ENCODE measurements around the gene UGT1A8. TPM values are rescaled to one million over a fixed set of nuclear protein-coding genes. Genes with fewer than 3 reads are reported as not detected.

Gene UGT1A8
- total RNA-seq, 1 experiment from 2014 or later = not detected

DNA sequence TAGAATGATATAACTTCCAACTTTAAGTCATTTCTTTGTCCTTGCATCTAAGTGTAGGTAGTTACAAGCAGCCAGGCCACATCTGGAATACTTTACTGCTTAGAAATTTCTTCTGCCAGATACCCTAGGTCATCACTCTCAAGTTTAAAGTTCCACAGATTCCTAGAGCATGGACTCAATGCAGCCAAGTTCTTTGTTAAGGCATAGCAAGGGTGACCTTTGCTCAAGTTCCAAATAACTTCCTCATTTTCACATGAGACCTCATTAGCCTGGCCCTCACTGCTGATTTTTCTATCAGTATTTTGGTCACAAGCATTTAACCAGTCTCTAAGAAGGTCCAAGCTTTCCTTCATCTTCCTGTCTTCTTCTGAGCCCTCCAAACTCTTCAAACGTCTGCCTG is 46.5 kb downstream of the UGT1A8 start:
- no peak overlapping the region for H3K27ac Mint-ChIP-seq (ENCODE audit: low read depth, unreplicated experiment)
- no peak overlapping the region for H3K4me3 Mint-ChIP-seq (ENCODE audit: unreplicated experiment)
- no peaks in the 10 kb centered on the region for H3K4me1 Mint-ChIP-seq (ENCODE audit: insufficient read depth, unreplicated experiment)
- intact Hi-C loops (cut with micrococcal nuclease) = no loop called here
- H3K36me3 Mint-ChIP-seq (ENCODE audit: insufficient read depth, unreplicated experiment) = no peaks in the 10 kb centered on the region
- POLR2A ChIA-PET = no interaction called here
- H3K9me3 Mint-ChIP-seq (ENCODE audit: unreplicated experiment) = no peaks in the 10 kb centered on the region
- no peak for DNase-seq (ENCODE audit: unreplicated experiment)
- BruUV-seq (replicated peaks) = no TSS peak
- TF ChIP-seq, protein P1, sequence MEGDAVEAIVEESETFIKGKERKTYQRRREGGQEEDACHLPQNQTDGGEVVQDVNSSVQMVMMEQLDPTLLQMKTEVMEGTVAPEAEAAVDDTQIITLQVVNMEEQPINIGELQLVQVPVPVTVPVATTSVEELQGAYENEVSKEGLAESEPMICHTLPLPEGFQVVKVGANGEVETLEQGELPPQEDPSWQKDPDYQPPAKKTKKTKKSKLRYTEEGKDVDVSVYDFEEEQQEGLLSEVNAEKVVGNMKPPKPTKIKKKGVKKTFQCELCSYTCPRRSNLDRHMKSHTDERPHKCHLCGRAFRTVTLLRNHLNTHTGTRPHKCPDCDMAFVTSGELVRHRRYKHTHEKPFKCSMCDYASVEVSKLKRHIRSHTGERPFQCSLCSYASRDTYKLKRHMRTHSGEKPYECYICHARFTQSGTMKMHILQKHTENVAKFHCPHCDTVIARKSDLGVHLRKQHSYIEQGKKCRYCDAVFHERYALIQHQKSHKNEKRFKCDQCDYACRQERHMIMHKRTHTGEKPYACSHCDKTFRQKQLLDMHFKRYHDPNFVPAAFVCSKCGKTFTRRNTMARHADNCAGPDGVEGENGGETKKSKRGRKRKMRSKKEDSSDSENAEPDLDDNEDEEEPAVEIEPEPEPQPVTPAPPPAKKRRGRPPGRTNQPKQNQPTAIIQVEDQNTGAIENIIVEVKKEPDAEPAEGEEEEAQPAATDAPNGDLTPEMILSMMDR (IDR thresholded peaks at IDR 0.05; ENCODE audit: unreplicated experiment) = no peak
- peaks cover 15% of the 10 kb centered on the region for H3K27me3 Mint-ChIP-seq (ENCODE audit: insufficient read depth, unreplicated experiment)
- CTCF ChIA-PET = no interaction called here

DNA sequence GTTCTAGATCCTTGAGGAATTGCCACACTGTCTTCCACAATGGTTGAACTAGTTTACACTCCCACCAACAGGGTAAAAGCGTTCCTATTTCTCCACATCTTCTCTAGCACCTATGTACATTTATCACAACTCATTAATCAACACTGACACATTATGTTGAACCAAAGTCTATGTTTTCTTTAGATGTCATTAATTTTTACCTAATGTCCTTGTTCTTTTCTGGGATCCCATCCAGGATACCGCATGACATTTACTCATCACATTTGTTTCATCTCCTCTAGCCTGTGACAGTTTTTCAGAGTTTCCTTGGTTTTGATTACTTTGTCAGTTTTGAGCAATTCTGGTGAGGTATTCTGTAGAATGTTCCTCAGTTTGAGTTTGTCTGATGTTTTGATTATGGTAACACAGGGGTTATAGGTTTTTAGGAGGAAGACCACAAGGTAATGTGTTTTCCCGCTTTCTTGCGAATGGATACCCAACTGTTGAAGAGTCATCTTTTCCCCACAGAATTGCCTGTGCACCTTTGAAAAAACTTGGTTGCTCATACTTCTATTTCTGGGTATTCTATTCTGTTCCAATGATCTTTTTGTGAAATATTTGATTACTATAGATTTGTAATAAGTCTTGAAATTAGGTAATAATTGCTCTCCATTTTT is 51.3 kb downstream of the UGT1A8 start:
- no peak overlapping the region for H3K4me3 Mint-ChIP-seq (ENCODE audit: unreplicated experiment)
- H3K27me3 Mint-ChIP-seq (ENCODE audit: insufficient read depth, unreplicated experiment) = no peaks in the 10 kb centered on the region
- no peak for DNase-seq (ENCODE audit: unreplicated experiment)
- H3K9me3 Mint-ChIP-seq (ENCODE audit: unreplicated experiment) = no peaks in the 10 kb centered on the region
- intact Hi-C loops (cut with micrococcal nuclease) = no loop called here
- POLR2A ChIA-PET = interaction anchor here (0.6 kb wide), 1 partner anchor 103 kb away, joined by 3 read pairs; no protein-coding TSS in a partner anchor
- CTCF ChIA-PET = no interaction called here
- no peaks in the 10 kb centered on the region for H3K4me1 Mint-ChIP-seq (ENCODE audit: insufficient read depth, unreplicated experiment)
- BruUV-seq (replicated peaks) = no TSS peak
- H3K36me3 Mint-ChIP-seq (ENCODE audit: insufficient read depth, unreplicated experiment) = no peaks in the 10 kb centered on the region
- TF ChIP-seq, protein P1 (IDR thresholded peaks at IDR 0.05; ENCODE audit: unreplicated experiment) = no peak
- H3K27ac Mint-ChIP-seq (ENCODE audit: low read depth, unreplicated experiment) = no peak overlapping the region

DNA sequence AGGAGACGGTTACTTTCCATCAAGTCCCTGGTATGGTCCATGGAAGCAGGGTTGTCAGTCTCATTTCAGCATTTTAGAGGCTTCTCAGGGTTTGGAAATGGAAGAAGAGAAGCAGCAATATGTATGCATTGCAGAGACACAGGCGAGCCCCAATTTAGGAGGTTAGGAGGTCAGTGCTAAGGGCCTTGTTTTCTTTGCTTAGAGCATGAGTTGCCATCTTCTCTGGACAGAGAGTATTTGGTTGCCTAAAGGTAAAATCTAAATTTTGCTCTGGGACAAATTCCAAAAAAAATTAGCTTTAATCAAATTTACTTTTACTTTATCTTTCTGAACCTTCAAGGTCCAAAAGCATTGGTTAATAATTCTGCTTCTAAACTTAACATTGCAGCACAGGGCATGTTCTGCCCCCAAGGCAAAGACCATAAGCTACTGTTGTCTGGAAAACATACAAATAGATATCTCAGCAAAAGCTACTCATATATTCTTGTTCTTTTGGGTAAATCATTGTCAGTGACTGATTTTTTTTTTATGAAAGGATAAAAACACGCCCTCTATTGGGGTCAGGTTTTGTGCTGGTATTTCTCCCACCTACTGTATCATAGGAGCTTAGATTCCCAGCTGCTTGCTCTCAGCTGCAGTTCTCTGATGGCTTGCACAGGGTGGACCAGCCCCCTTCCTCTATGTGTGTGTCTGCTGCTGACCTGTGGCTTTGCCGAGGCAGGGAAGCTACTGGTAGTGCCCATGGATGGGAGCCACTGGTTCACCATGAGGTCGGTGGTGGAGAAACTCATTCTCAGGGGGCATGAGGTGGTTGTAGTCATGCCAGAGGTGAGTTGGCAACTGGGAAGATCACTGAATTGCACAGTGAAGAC is 54.1 kb downstream of the UGT1A8 start, which contains the start of gene UGT1A9:
TSS of gene UGT1A9 (plus strand) at position 609 of the 872 bp plus-strand sequence. CDS start at position 646, 37 bp downstream.
- ChIA-PET CTCF (interaction anchor here (1.0 kb wide), 1 partner anchor 10 kb away, joined by 3 read pairs; the partner anchor contains the start of gene UGT1A7), POLR2A (no interaction called here)
- H3K27me3 Mint-ChIP-seq (ENCODE audit: insufficient read depth, unreplicated experiment) = no peaks in the 10 kb centered on the region
- DNase-seq (ENCODE audit: unreplicated experiment) = no peak
- TF ChIP-seq, protein P1 (IDR thresholded peaks at IDR 0.05; ENCODE audit: unreplicated experiment) = no peak
- no peak within 1 kb of the TSS for H3K4me3 Mint-ChIP-seq (ENCODE audit: unreplicated experiment)
- no peaks in the 10 kb centered on the region for H3K9me3 Mint-ChIP-seq (ENCODE audit: unreplicated experiment)
- no peaks in the 10 kb centered on the region for H3K4me1 Mint-ChIP-seq (ENCODE audit: insufficient read depth, unreplicated experiment)
- BruUV-seq (replicated peaks) = no TSS peak
- H3K36me3 Mint-ChIP-seq (ENCODE audit: insufficient read depth, unreplicated experiment) = no peaks in the 10 kb centered on the region
- no peak within 1 kb of the TSS for H3K27ac Mint-ChIP-seq (ENCODE audit: low read depth, unreplicated experiment)
- intact Hi-C loops (cut with micrococcal nuclease) = no loop called here

DNA sequence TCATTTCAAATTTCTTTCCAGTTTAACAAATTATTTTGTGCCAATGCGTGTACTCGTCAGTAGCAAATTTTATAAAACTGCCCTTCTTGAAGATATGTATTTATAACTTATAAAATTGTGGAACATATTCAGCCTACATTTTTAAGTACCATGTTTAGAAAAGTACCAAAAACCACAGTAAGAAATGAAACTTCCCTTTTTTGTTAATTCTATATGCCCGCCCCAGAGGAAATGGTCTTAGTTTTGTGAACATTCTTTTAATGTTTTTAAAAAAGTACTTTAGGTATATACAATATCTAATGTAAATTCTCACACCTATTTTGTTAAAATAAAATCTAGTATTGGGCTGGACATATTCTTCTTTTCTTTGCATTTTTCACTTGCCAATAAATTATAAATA is 55.5 kb downstream of the UGT1A8 start:
- intact Hi-C loops (cut with micrococcal nuclease) = no loop called here
- ChIA-PET CTCF (no interaction called here), POLR2A (no interaction called here)
- Mint-ChIP-seq H3K36me3 (ENCODE audit: insufficient read depth, unreplicated experiment) (no peaks in the 10 kb centered on the region), H3K27ac (ENCODE audit: low read depth, unreplicated experiment) (no peak overlapping the region), H3K9me3 (ENCODE audit: unreplicated experiment) (no peaks in the 10 kb centered on the region), H3K4me3 (ENCODE audit: unreplicated experiment) (no peak overlapping the region), H3K4me1 (ENCODE audit: insufficient read depth, unreplicated experiment) (no peaks in the 10 kb centered on the region), H3K27me3 (ENCODE audit: insufficient read depth, unreplicated experiment) (no peaks in the 10 kb centered on the region)
- no peak for DNase-seq (ENCODE audit: unreplicated experiment)
- BruUV-seq (replicated peaks) = no TSS peak
- TF ChIP-seq, protein P1 (IDR thresholded peaks at IDR 0.05; ENCODE audit: unreplicated experiment) = no peak
